Parathyroid adenoma (tissue), 2 donors: ENCODE data around the gene PKHD1.

Source experiments
- H2AFZ ChIP-seq: fragments of 300-600 bp; sonication (generic); one replicate; pipeline ENCODE4 v1.7.0; 2017; ENCODE audit warnings: antibody characterized with exemption, mild to moderate bottlenecking
- H3K27ac ChIP-seq: fragments of 300-600 bp; sonication (generic); one replicate; pipeline ENCODE4 v1.7.0; 2017
- H3K27me3 ChIP-seq: fragments of 300-600 bp; sonication (generic); one replicate; pipeline ENCODE4 v1.7.0; 2017; ENCODE audit warnings: low read length; ENCODE audit not compliant: control insufficient read depth, insufficient read depth
- H3K36me3 ChIP-seq: fragments of 300-600 bp; sonication (generic); one replicate; pipeline ENCODE4 v1.7.0; 2017; ENCODE audit warnings: low read length; ENCODE audit not compliant: control insufficient read depth, insufficient read depth
- H3K4me1 ChIP-seq: fragments of 300-600 bp; sonication (generic); one replicate; pipeline ENCODE4 v1.7.0; 2017; ENCODE audit warnings: control low read depth
- H3K4me2 ChIP-seq: fragments of 300-600 bp; sonication (generic); one replicate; pipeline ENCODE4 v1.7.0; 2017; ENCODE audit warnings: low read length
- H3K4me3 ChIP-seq: fragments of 300-600 bp; sonication (generic); one replicate; pipeline ENCODE4 v1.7.0; 2017; ENCODE audit warnings: low read depth, low read length
- H3K79me2 ChIP-seq: fragments of 300-600 bp; sonication (generic); one replicate; pipeline ENCODE4 v1.7.0; 2017; ENCODE audit warnings: control low read depth
- H3K9ac ChIP-seq: fragments of 300-600 bp; sonication (generic); one replicate; pipeline ENCODE4 v1.7.0; 2017; ENCODE audit warnings: mild to moderate bottlenecking
- H3K9me3 ChIP-seq: fragments of 300-600 bp; sonication (generic); one replicate; pipeline ENCODE4 v1.7.0; 2017; ENCODE audit warnings: low read length; ENCODE audit not compliant: control insufficient read depth
- CTCF ChIP-seq: fragments of 300-600 bp; sonication (generic); IDR thresholded peaks from one replicate; pipeline ENCODE4 v1.7.0; 2017; ENCODE audit warnings: antibody characterized with exemption, mild to moderate bottlenecking
- donor health status: primary hyperparathyroidism.

PKHD1 gene

GRCh38 chr6:51843456-51844056, 243.9 kb downstream of the PKHD1 start:
- no peak for TF ChIP-seq CTCF
- Histone ChIP-seq H3K79me2 (no peaks in the 10 kb centered on the region), H3K36me3 (no peaks in the 10 kb centered on the region), H2AFZ (no peak overlapping the region), H3K4me2 (no peak overlapping the region), H3K27me3 (no peaks in the 10 kb centered on the region), H3K27ac (no peak overlapping the region), H3K4me3 (no peak overlapping the region), H3K4me1 (no peaks in the 10 kb centered on the region), H3K9ac (no peak overlapping the region), H3K9me3 (no peaks in the 10 kb centered on the region)

DNA sequence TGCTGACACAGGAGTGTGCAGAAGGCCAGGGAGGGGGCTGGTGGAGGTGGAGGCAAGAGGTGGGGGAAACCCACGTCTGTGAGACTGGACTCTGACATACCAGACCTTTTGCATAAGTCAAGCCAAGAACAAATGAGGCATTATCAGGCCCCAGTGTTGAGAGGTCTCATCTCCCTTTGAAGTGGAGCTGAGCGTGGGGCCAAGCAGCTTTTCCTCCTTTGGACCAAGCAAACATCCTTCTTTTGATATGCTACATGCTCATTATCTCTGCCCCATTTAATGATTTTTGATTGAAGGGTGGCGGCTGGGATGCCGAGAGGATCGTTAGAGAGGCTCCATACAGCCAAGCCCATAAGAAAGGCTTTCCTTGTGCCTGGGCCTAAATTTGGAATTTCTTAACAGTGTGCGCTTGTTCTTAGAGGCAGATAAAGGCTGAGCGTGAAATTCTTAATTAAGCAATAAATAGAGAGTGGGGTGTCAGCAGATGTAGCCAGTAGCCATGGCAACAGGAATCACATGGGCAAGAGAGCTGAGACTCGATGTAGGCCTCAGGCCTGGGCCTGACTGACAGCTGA, 244.5 kb downstream of the PKHD1 start:
- Histone ChIP-seq H3K27ac (no peak overlapping the region), H3K4me1 (no peaks in the 10 kb centered on the region), H3K36me3 (no peaks in the 10 kb centered on the region), H3K27me3 (no peaks in the 10 kb centered on the region), H3K9me3 (no peaks in the 10 kb centered on the region), H3K9ac (no peak overlapping the region), H3K4me2 (no peak overlapping the region), H3K79me2 (no peaks in the 10 kb centered on the region), H3K4me3 (no peak overlapping the region), H2AFZ (no peak overlapping the region)
- TF ChIP-seq CTCF, result no peak

DNA sequence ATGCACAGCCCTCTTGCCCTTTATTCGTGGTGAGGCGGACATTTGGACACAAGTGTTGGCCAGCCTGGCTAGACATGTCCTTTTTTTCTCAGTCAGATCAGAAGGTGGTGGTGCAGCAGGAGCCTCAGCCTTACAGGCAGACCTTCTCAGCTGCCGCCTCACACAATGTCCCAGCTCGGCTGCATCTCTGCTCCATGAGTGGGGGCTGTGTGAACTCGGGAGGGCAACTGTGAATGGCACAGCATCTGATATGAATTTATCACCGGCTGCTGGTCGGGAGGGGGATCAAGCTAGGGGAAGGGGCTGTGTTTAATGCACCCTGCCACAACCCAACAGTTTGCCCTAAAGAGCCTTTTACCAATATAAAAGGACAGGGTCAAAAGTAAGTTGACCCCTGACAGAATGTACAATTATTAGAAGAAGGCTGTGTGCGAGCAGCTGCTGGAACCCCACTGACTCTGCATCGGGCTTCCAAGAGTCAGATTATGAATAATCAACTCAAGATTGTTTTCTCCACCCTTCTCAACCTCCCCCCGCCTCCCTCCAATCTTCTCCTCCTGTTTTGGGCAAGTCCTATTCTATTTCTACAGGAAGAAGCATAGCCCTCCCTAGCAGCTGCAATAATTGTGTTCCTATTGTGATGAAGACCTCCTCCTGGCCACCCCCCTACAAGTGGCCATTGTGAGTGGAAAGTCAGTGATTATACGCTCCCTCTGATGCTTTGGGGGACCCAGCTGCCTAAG, 245.2 kb downstream of the PKHD1 start:
- H3K4me2 ChIP-seq, result no peak overlapping the region
- H3K4me1 ChIP-seq, result no peaks in the 10 kb centered on the region
- no peak overlapping the region for H3K9ac ChIP-seq
- H3K36me3 ChIP-seq, result no peaks in the 10 kb centered on the region
- no peak overlapping the region for H3K4me3 ChIP-seq
- H3K79me2 ChIP-seq, result no peaks in the 10 kb centered on the region
- H3K9me3 ChIP-seq, result no peaks in the 10 kb centered on the region
- no peak overlapping the region for H2AFZ ChIP-seq
- TF ChIP-seq CTCF, result no peak
- H3K27me3 ChIP-seq, result no peaks in the 10 kb centered on the region
- no peak overlapping the region for H3K27ac ChIP-seq

DNA sequence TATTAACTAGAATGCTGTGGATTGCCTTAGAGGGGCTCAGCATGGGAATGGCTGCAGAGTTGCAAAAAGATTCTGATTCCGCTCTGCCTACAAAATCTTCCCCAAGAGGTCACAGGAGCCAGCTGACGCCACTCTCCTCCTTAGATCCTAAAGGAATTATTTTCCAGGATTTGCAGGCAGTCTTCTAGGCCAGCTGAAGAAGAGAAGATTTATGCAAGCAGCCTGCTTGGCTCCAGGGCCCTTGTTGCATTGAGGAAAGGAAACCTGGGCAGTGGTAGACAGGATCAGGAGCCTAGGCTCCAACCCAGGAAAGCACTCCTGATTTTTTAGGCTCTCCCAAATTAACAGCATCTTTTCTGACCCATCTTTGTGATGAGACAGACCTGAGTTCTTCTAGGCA, 245.8 kb downstream of the PKHD1 start:
- H2AFZ ChIP-seq, result no peak overlapping the region
- H3K27ac ChIP-seq, result no peak overlapping the region
- no peak overlapping the region for H3K9ac ChIP-seq
- H3K4me2 ChIP-seq, result no peak overlapping the region
- H3K27me3 ChIP-seq, result no peaks in the 10 kb centered on the region
- H3K9me3 ChIP-seq, result no peaks in the 10 kb centered on the region
- H3K79me2 ChIP-seq, result no peaks in the 10 kb centered on the region
- no peak overlapping the region for H3K4me3 ChIP-seq
- H3K4me1 ChIP-seq, result no peaks in the 10 kb centered on the region
- H3K36me3 ChIP-seq, result no peaks in the 10 kb centered on the region
- TF ChIP-seq CTCF, result no peak
